K562 (cell line): Measurements from ENCODE around the gene TMEM214. TPM values are rescaled to one million over a fixed set of nuclear protein-coding genes. Genes with fewer than 3 reads are reported as not detected.

Source experiments
- ATAC-seq: fragments of 200-7000 bp; cut with Tn5 transposase; 3 replicates; pipeline ENCODE4 v1.9.1; 2020; ENCODE audit warnings: moderate library complexity
- BruUV-seq: library from RNA; stranded (reverse); fragments of 400-500 nt; replicated peaks from 2 replicates; lab custom pipeline; 2021; lab: Mats Ljungman, UMichigan
- CTCF ChIA-PET: fragments of 300-600 bp; formaldehyde crosslinking; extraction: SDS; loops from one replicate; lab custom pipeline; 2021; ENCODE audit warnings: low intra/inter-chr PET ratio; lab: Yijun Ruan, JAX
- POLR2A ChIA-PET: fragments of 300-600, 350-650 bp; sonication (Branson Sonifier 250); formaldehyde crosslinking; extraction: SDS; loops from one replicate; lab custom pipeline; 2021; ENCODE audit warnings: antibody characterized with exemption, inconsistent platforms; lab: Yijun Ruan, JAX
- DNase-seq, 4 experiments: peaks; one replicate each; pipeline versions ENCODE4 v3.0.0 to v3.0.0-alpha.2; 2011 to 2018; ENCODE audit warnings: low spot score in 3 of 4, mixed read lengths in 3 of 4; ENCODE audit errors: extremely low read depth in 1 of 4
- FAIRE-seq: peaks from 2 replicates; lab custom pipeline; 2011; peaks lifted over from hg19 to GRCh38; lab: Jason Lieb, UNC
- H2AFZ ChIP-seq: 2 replicates; pipeline ENCODE4 v1.6.0; 2011; ENCODE audit warnings: low read depth, low read length, control low read depth, inconsistent platforms
- H3K27ac ChIP-seq: fragments of 200-600 bp; 3 replicates; pipeline ENCODE4 v1.8.0; 2011; ENCODE audit warnings: low read depth, mild to moderate bottlenecking, control low read depth, inconsistent platforms, low read length, moderate library complexity, mixed read lengths; ENCODE audit errors: extremely low read depth
- H3K27me3 ChIP-seq, 2 experiments: fragments of 300-600 bp in 1 of 2; 2 replicates in 1 of 2; 3 replicates in 1 of 2; pipeline versions ENCODE4 v1.6.0 to v1.8.0; 2011; ENCODE audit warnings: inconsistent platforms in 2 of 2, low read length in 2 of 2, mild to moderate bottlenecking in 1 of 2, mixed read lengths in 1 of 2, moderate library complexity in 1 of 2; ENCODE audit not compliant: control insufficient read depth in 2 of 2, insufficient read depth in 2 of 2
- H3K36me3 ChIP-seq: fragments of 300-600 bp; 3 replicates; pipeline ENCODE4 v1.8.0; 2011; ENCODE audit warnings: mild to moderate bottlenecking, low read length, inconsistent platforms; ENCODE audit not compliant: control insufficient read depth, insufficient read depth
- H3K4me1 ChIP-seq, 2 experiments: fragments of 200-600 bp in 1 of 2; replicated peaks in 1 of 2; 2 replicates in 1 of 2; 3 replicates in 1 of 2; pipeline versions ENCODE4 v1.5.1 to v1.8.0; 2011; ENCODE audit warnings: inconsistent platforms in 2 of 2, low read length in 2 of 2, mild to moderate bottlenecking in 1 of 2, mixed read lengths in 1 of 2, moderate library complexity in 1 of 2; ENCODE audit not compliant: control insufficient read depth in 2 of 2, insufficient read depth in 2 of 2
- H3K4me2 ChIP-seq: 2 replicates; pipeline ENCODE4 v1.6.1; 2011; ENCODE audit warnings: low read length, control low read depth, inconsistent platforms, mixed read lengths; ENCODE audit not compliant: insufficient read depth
- H3K4me3 ChIP-seq: fragments of 200-600 bp; sonication (generic), shearing (Covaris generic); 2 replicates; pipeline ENCODE4 v1.5.1; 2016; ENCODE audit warnings: control low read depth, inconsistent platforms
- H3K79me2 ChIP-seq: fragments of 200-600 bp; 3 replicates; pipeline ENCODE4 v1.8.0; 2011; ENCODE audit warnings: low read length, inconsistent platforms; ENCODE audit not compliant: control insufficient read depth, insufficient read depth
- H3K9ac ChIP-seq, 2 experiments: 2 replicates each; pipeline versions ENCODE4 v1.6.0 to v1.6.1; 2011; ENCODE audit warnings: low read depth in 2 of 2, low read length in 2 of 2, control low read depth in 1 of 2, inconsistent platforms in 1 of 2, mild to moderate bottlenecking in 1 of 2, mixed read lengths in 1 of 2; ENCODE audit not compliant: insufficient read depth in 1 of 2
- H3K9me1 ChIP-seq: one replicate; pipeline ENCODE4 v1.6.0; 2011; ENCODE audit warnings: inconsistent platforms, mild to moderate bottlenecking, low read length, moderate library complexity; ENCODE audit not compliant: control insufficient read depth, insufficient read depth
- H3K9me3 ChIP-seq: replicated peaks from 2 replicates; pipeline ENCODE4 v1.5.1; 2011; ENCODE audit warnings: low read depth, low read length, inconsistent platforms; ENCODE audit not compliant: control insufficient read depth, insufficient read depth
- H4K20me1 ChIP-seq: replicated peaks from 2 replicates; pipeline ENCODE4 v1.6.1; 2011; ENCODE audit warnings: low read length, inconsistent platforms, mixed read lengths; ENCODE audit not compliant: control insufficient read depth, insufficient read depth
- BRD9 ChIP-seq: fragments of 450-650 bp; IDR thresholded peaks from 2 replicates; pipeline ENCODE4 v1.6.1; 2018; ENCODE audit warnings: low read depth; ENCODE audit not compliant: partially characterized antibody
- EHMT2 ChIP-seq: fragments of 450-650 bp; IDR thresholded peaks from 2 replicates; pipeline ENCODE4 v1.6.1; 2018; ENCODE audit warnings: antibody characterized with exemption
- ILK ChIP-seq: fragments of 450-650 bp; IDR thresholded peaks from 2 replicates; pipeline ENCODE4 v1.6.1; 2016; ENCODE audit warnings: missing genetic modification characterization, low read depth, mild to moderate bottlenecking, missing compliant biosample characterization, moderate library complexity, borderline replicate concordance
- MTA1 ChIP-seq: fragments of 450-650 bp; IDR thresholded peaks from 2 replicates; pipeline ENCODE4 v1.6.1; 2017; ENCODE audit warnings: borderline replicate concordance
- SPI1 ChIP-seq: IDR thresholded peaks from 2 replicates; pipeline ENCODE4 v1.6.1; 2011; ENCODE audit warnings: low read depth, low read length, control low read depth, borderline replicate concordance
- YY1 ChIP-seq, 3 experiments: IDR thresholded peaks; 2 replicates each; pipeline ENCODE4 v1.6.1; 2011; ENCODE audit warnings: low read length in 2 of 3, mild to moderate bottlenecking in 2 of 3, moderate library complexity in 2 of 3, borderline replicate concordance in 1 of 3, control low read depth in 1 of 3, low read depth in 1 of 3; ENCODE audit not compliant: insufficient read depth in 3 of 3, insufficient replicate concordance in 2 of 3, control insufficient read depth in 1 of 3, insufficient read length in 1 of 3; ENCODE audit errors: extremely low read depth in 1 of 3
- ZNF212 ChIP-seq: fragments of 450-650 bp; formaldehyde crosslinking; IDR thresholded peaks from 2 replicates; pipeline ENCODE4 v1.4.0; 2020; ENCODE audit warnings: mild to moderate bottlenecking
- ZNF830 ChIP-seq: fragments of 250-450 bp; sonication (Bioruptor Pico); IDR thresholded peaks from 2 replicates; pipeline ENCODE4 v1.5.0; 2021; ENCODE audit warnings: mild to moderate bottlenecking
- WGBS: fragments of 100-300 bp; shearing (Covaris generic); methylation state at CpG from one replicate; pipeline ENCODE4 v1.1.6; 2016; ENCODE audit warnings: low coverage, mixed read lengths; ENCODE audit not compliant: insufficient coverage; ENCODE audit errors: missing lambda C conversion rate; 5-methylcytosine and 5-hydroxymethylcytosine counted together
- in situ Hi-C: fragments of 300-500 bp; cut with MboI; formaldehyde crosslinking; loops from 4 replicates; pipeline ENCODE4 v1.15.0; 2018; ENCODE audit warnings: inconsistent platforms, mixed read lengths
- intact Hi-C: fragments of 100-400 bp; cut with micrococcal nuclease; formaldehyde crosslinking; loops from 2 replicates; pipeline ENCODE4 v1.14.2; 2022
- polyA plus RNA-seq, 8 experiments: library from polyadenylated mRNA; depleted of rRNA in 4 of 8; stranded (reverse) in 5 of 8; unstranded in 3 of 8; fragments of >200 nt; fragmentation: Nextera tagmentation in 2 of 8; fragmentation: Illumina TruSeq in 1 of 8; extraction: Ambion mirVana in 2 of 8; extraction: Trizol in 1 of 8; gene quantifications; 2 replicates each; pipeline versions ENCODE4 v1.2.1 to v1.2.3, GENCODE V29; 2011 to 2014; ENCODE audit warnings: inconsistent platforms in 1 of 8, missing spikeins in 1 of 8
- total RNA-seq, 7 experiments: library from RNA; depleted of rRNA in 6 of 7; stranded (reverse); fragments of >200 nt in 6 of 7; fragmentation: Illumina TruSeq in 2 of 7; extraction: Trizol in 2 of 7; gene quantifications; 2 replicates each; pipeline versions ENCODE4 v1.2.1 to v1.2.3, GENCODE V29; 2011 to 2021; ENCODE audit warnings: low replicate concordance in 1 of 7
- TF ChIP-seq, protein P1 (sequence below), 2 experiments: IDR thresholded peaks; 2 replicates each; pipeline ENCODE4 v1.6.1; 2012; ENCODE audit warnings: improper control_type of control experiment in 2 of 2, low read depth in 2 of 2, low read length in 2 of 2, borderline replicate concordance in 1 of 2
- TF ChIP-seq, protein P2 (sequence below): fragments of 250-450 bp; sonication (Bioruptor Pico); IDR thresholded peaks from 2 replicates; pipeline ENCODE4 v1.9.0; 2021; ENCODE audit warnings: mild to moderate bottlenecking, inconsistent platforms
- TF ChIP-seq, protein P3 (sequence below): fragments of 450-650 bp; IDR thresholded peaks from 2 replicates; pipeline ENCODE4 v1.6.1; 2018; ENCODE audit not compliant: partially characterized antibody

The TMEM214 gene
- total and polyA plus RNA-seq, 9 of the 15 experiments (the other 6 are each of a cell fraction or from before 2014, with no cell fraction given): 11.4 to 81.4 (median 44.1) TPM

DNA sequence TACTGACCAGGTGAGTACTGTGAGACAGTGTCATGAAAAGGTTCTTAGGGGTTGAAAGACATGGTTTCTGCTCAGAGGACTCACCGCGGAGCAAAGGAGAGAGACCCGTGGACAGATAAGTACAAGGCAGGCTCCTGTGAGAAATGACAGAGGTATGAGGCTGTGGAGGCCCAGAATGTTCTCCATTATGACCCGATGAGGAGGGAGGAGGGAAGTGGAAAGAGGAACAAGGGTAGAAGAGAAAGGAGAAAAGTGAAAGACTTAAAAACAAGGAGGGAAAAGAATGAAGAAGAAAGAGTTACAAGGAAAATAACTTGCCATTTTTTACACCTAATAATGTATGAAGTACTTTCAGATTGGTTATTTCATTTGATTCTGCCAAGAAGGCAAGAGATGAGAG is 32.5 kb upstream of the TMEM214 start:
- Histone ChIP-seq H3K4me3 (no peak overlapping the region), H3K27me3 (no peaks in the 10 kb centered on the region), H3K79me2 (peaks cover 61% of the 10 kb centered on the region), H4K20me1 (no peaks in the 10 kb centered on the region; the same call in 1 of the 2 replicates), H3K4me1 (peaks cover 19 to 56% of the 10 kb centered on the region in 2 experiments), H3K9me1 (peaks cover 3% of the 10 kb centered on the region), H3K4me2 (no peak overlapping the region), H3K27ac (peak overlapping the region; percentile 17; the same call in 1 of the 3 replicates), H3K36me3 (peaks cover 3% of the 10 kb centered on the region; the same call in 1 of the 3 replicates), H3K9me3 (no peaks in the 10 kb centered on the region), H3K9ac (peak overlapping the region; percentile 9 to 83; a peak in 2 of 4 replicates), H2AFZ (peak overlapping the region; percentile 33; the same call in 1 of the 2 replicates)
- CTCF ChIA-PET: no interaction called here
- TF ChIP-seq MTA1: peak; percentile 26; the same call in 1 of the 2 replicates
- 0 out of 2 replicates have a peak, but pooled peaks have one; percentile 23 for TF ChIP-seq ZNF830 (CRISPR knock-in tag)
- TF ChIP-seq ZNF212 (CRISPR knock-in tag): no peak
- TF ChIP-seq, protein P1, sequence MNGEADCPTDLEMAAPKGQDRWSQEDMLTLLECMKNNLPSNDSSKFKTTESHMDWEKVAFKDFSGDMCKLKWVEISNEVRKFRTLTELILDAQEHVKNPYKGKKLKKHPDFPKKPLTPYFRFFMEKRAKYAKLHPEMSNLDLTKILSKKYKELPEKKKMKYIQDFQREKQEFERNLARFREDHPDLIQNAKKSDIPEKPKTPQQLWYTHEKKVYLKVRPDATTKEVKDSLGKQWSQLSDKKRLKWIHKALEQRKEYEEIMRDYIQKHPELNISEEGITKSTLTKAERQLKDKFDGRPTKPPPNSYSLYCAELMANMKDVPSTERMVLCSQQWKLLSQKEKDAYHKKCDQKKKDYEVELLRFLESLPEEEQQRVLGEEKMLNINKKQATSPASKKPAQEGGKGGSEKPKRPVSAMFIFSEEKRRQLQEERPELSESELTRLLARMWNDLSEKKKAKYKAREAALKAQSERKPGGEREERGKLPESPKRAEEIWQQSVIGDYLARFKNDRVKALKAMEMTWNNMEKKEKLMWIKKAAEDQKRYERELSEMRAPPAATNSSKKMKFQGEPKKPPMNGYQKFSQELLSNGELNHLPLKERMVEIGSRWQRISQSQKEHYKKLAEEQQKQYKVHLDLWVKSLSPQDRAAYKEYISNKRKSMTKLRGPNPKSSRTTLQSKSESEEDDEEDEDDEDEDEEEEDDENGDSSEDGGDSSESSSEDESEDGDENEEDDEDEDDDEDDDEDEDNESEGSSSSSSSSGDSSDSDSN (IDR thresholded peaks at IDR 0.05; ENCODE audit: borderline replicate concordance in 1 of 2, low read depth in 2 of 2, low read length in 2 of 2): 0 out of 4 replicates have a peak, but pooled peaks of 1 of the 2 experiments have one; percentile 49
- TF ChIP-seq BRD9: no peak
- no peak for TF ChIP-seq YY1 (IDR thresholded peaks at IDR 0.05; ENCODE audit: borderline replicate concordance in 1 of 3, control insufficient read depth in 1 of 3, extremely low read depth in 1 of 3, insufficient read depth in 3 of 3, insufficient read length in 1 of 3, insufficient replicate concordance in 2 of 3, low read depth in 1 of 3, low read length in 2 of 3)
- no peak for TF ChIP-seq ILK (tag)
- TF ChIP-seq, protein P2, sequence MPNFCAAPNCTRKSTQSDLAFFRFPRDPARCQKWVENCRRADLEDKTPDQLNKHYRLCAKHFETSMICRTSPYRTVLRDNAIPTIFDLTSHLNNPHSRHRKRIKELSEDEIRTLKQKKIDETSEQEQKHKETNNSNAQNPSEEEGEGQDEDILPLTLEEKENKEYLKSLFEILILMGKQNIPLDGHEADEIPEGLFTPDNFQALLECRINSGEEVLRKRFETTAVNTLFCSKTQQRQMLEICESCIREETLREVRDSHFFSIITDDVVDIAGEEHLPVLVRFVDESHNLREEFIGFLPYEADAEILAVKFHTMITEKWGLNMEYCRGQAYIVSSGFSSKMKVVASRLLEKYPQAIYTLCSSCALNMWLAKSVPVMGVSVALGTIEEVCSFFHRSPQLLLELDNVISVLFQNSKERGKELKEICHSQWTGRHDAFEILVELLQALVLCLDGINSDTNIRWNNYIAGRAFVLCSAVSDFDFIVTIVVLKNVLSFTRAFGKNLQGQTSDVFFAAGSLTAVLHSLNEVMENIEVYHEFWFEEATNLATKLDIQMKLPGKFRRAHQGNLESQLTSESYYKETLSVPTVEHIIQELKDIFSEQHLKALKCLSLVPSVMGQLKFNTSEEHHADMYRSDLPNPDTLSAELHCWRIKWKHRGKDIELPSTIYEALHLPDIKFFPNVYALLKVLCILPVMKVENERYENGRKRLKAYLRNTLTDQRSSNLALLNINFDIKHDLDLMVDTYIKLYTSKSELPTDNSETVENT (CRISPR knock-in tag): no peak
- TF ChIP-seq EHMT2: 0 out of 2 replicates have a peak, but pooled peaks have one; percentile 12
- peak; percentile 86 for TF ChIP-seq SPI1
- TF ChIP-seq, protein P3, sequence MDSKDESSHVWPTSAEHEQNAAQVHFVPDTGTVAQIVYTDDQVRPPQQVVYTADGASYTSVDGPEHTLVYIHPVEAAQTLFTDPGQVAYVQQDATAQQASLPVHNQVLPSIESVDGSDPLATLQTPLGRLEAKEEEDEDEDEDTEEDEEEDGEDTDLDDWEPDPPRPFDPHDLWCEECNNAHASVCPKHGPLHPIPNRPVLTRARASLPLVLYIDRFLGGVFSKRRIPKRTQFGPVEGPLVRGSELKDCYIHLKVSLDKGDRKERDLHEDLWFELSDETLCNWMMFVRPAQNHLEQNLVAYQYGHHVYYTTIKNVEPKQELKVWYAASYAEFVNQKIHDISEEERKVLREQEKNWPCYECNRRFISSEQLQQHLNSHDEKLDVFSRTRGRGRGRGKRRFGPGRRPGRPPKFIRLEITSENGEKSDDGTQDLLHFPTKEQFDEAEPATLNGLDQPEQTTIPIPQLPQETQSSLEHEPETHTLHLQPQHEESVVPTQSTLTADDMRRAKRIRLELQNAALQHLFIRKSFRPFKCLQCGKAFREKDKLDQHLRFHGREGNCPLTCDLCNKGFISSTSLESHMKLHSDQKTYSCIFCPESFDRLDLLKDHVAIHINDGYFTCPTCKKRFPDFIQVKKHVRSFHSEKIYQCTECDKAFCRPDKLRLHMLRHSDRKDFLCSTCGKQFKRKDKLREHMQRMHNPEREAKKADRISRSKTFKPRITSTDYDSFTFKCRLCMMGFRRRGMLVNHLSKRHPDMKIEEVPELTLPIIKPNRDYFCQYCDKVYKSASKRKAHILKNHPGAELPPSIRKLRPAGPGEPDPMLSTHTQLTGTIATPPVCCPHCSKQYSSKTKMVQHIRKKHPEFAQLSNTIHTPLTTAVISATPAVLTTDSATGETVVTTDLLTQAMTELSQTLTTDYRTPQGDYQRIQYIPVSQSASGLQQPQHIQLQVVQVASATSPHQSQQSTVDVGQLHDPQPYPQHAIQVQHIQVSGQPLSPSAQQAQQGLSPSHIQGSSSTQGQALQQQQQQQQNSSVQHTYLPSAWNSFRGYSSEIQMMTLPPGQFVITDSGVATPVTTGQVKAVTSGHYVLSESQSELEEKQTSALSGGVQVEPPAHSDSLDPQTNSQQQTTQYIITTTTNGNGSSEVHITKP: no peak
- in situ Hi-C loops: no loop called here
- ATAC-seq: peak; percentile 60
- intact Hi-C loops: no loop called here
- 5% methylated on average over 4 of the region's 4 CpGs for WGBS
- POLR2A ChIA-PET: interaction anchor here (1.0 kb wide), 1 partner anchor 11 kb away, joined by 4 read pairs; no protein-coding TSS in a partner anchor
- DNase-seq: peak in 1 of 4 experiments; percentile 38
- no TSS peak for BruUV-seq
- FAIRE-seq: no peak
